ENCODE measurements around the gene LYRM4. TPM values are rescaled to one million over a fixed set of nuclear protein-coding genes. Genes with fewer than 3 reads are reported as not detected.

The LYRM4 gene
- total and polyA plus RNA-seq, 2 donors (not counting 1 experiment from before 2014, with no cell fraction given) = 22.1 to 29.5 TPM

GRCh38 chr6:5191722-5192121, 69.0 kb downstream of the LYRM4 start:
- no peaks in the 10 kb centered on the region for H3K4me1 ChIP-seq (ENCODE audit: control insufficient read depth in 2 of 2, insufficient read depth in 2 of 2, low read length in 2 of 2)
- Mint-ChIP-seq H3K27me3 (no peaks in the 10 kb centered on the region), H3K27ac (no peak overlapping the region), H3K4me1 (no peaks in the 10 kb centered on the region), H3K9me3 (ENCODE audit: insufficient read depth) (no peaks in the 10 kb centered on the region), H3K4me3 (no peak overlapping the region)
- H3K4me2 ChIP-seq (replicated peaks; ENCODE audit: low read depth, low read length, poor library complexity, severe bottlenecking) = no peak overlapping the region
- no peak for DNase-seq
- ATAC-seq (ENCODE audit: low read depth) = no peak
- intact Hi-C loops (cut with micrococcal nuclease) = no loop called here
- no peaks in the 10 kb centered on the region for H3K79me2 ChIP-seq (ENCODE audit: control insufficient read depth, insufficient read depth, low read length)
- no peaks in the 10 kb centered on the region for H3K9me3 ChIP-seq (ENCODE audit: control extremely low read depth in 1 of 3, control insufficient read depth in 2 of 3, insufficient read depth in 1 of 3, low read length in 2 of 3)
- no peak overlapping the region for H3K4me3 ChIP-seq (ENCODE audit: control extremely low read depth in 1 of 5, extremely low read depth in 1 of 5, insufficient read depth in 1 of 5, low read depth in 2 of 5, low read length in 4 of 5)
- H3K36me3 ChIP-seq (replicated peaks in 1 of 2; ENCODE audit: control extremely low read depth in 1 of 2, control insufficient read depth in 1 of 2, extremely low read depth in 1 of 2, insufficient read depth in 2 of 2, low read length in 1 of 2) = no peaks in the 10 kb centered on the region
- no peak overlapping the region for H2AFZ ChIP-seq (ENCODE audit: insufficient read depth, low read depth, low read length, poor library complexity, severe bottlenecking)
- H4K20me1 ChIP-seq (ENCODE audit: control insufficient read depth, insufficient read depth, low read length, poor library complexity, severe bottlenecking) = no peaks in the 10 kb centered on the region
- ChIA-PET CTCF (no interaction called here), POLR2A (no interaction called here)
- no peak overlapping the region for H3K9ac ChIP-seq (ENCODE audit: low read length)
- no peak overlapping the region for H3K27ac ChIP-seq (ENCODE audit: low read length in 2 of 2)
- 80% methylated on average over 1 of the region's 3 CpGs for WGBS (ENCODE audit: insufficient coverage)
- H3K27me3 ChIP-seq (replicated peaks in 1 of 4; ENCODE audit: control extremely low read depth in 1 of 4, control insufficient read depth in 3 of 4, insufficient read depth in 4 of 4, low read length in 3 of 4) = no peaks in the 10 kb centered on the region
- TF ChIP-seq CTCF (IDR thresholded peaks at IDR 0.05) (no peak), EZH2 (IDR thresholded peaks at IDR 0.05; ENCODE audit: borderline replicate concordance, insufficient read depth, low read depth, low read length, poor library complexity, severe bottlenecking) (no peak)

- Histone ChIP-seq H3K4me3 (ENCODE audit: control extremely low read depth in 1 of 5, extremely low read depth in 1 of 5, insufficient read depth in 1 of 5, low read depth in 2 of 5, low read length in 4 of 5) (no peak overlapping the region), H3K36me3 (replicated peaks in 1 of 2; ENCODE audit: control extremely low read depth in 1 of 2, control insufficient read depth in 1 of 2, extremely low read depth in 1 of 2, insufficient read depth in 2 of 2, low read length in 1 of 2) (no peaks in the 10 kb centered on the region), H3K4me1 (ENCODE audit: control insufficient read depth in 2 of 2, insufficient read depth in 2 of 2, low read length in 2 of 2) (no peaks in the 10 kb centered on the region), H2AFZ (ENCODE audit: insufficient read depth, low read depth, low read length, poor library complexity, severe bottlenecking) (no peak overlapping the region), H3K79me2 (ENCODE audit: control insufficient read depth, insufficient read depth, low read length) (no peaks in the 10 kb centered on the region), H3K9me3 (ENCODE audit: control extremely low read depth in 1 of 3, control insufficient read depth in 2 of 3, insufficient read depth in 1 of 3, low read length in 2 of 3) (no peaks in the 10 kb centered on the region), H3K9ac (ENCODE audit: low read length) (no peak overlapping the region), H4K20me1 (ENCODE audit: control insufficient read depth, insufficient read depth, low read length, poor library complexity, severe bottlenecking) (no peaks in the 10 kb centered on the region), H3K27ac (ENCODE audit: low read length in 2 of 2) (no peak overlapping the region), H3K27me3 (replicated peaks in 1 of 4; ENCODE audit: control extremely low read depth in 1 of 4, control insufficient read depth in 3 of 4, insufficient read depth in 4 of 4, low read length in 3 of 4) (no peaks in the 10 kb centered on the region), H3K4me2 (replicated peaks; ENCODE audit: low read depth, low read length, poor library complexity, severe bottlenecking) (no peak overlapping the region)
- DNase-seq (no peak), ATAC-seq (ENCODE audit: low read depth) (no peak)
- ChIA-PET POLR2A (no interaction called here), CTCF (interaction anchor here (0.6 kb wide), 1 partner anchor 1160 kb away, joined by 3 read pairs; no protein-coding TSS in a partner anchor)
- TF ChIP-seq EZH2 (IDR thresholded peaks at IDR 0.05; ENCODE audit: borderline replicate concordance, insufficient read depth, low read depth, low read length, poor library complexity, severe bottlenecking) (no peak), CTCF (IDR thresholded peaks at IDR 0.05) (no peak)
- intact Hi-C loops (cut with micrococcal nuclease) = no loop called here
- H3K9me3 Mint-ChIP-seq (ENCODE audit: insufficient read depth) = no peaks in the 10 kb centered on the region
- no peaks in the 10 kb centered on the region for H3K27me3 Mint-ChIP-seq
- WGBS (ENCODE audit: insufficient coverage) = 95% methylated on average over 5 of the region's 6 CpGs
- H3K4me3 Mint-ChIP-seq = no peak overlapping the region
- no peak overlapping the region for H3K27ac Mint-ChIP-seq
- no peaks in the 10 kb centered on the region for H3K4me1 Mint-ChIP-seq
These were observed 69.5 kb downstream of the LYRM4 start for GRCh38 chr6:5191222-5191621.
